MM.1S (cell line): ENCODE data around the gene SMIM17.

Experiments used
- DNase-seq: peaks from one replicate; pipeline ENCODE4 v3.0.0-alpha.2; 2015
- H2AFZ ChIP-seq: fragments of 300-600 bp; sonication (generic); 2 replicates; pipeline ENCODE4 v1.6.0; 2016; ENCODE audit warnings: antibody characterized with exemption, low read length
- H3F3A ChIP-seq: fragments of 300-600 bp; sonication (generic); 2 replicates; pipeline ENCODE4 v1.6.1; 2016; ENCODE audit warnings: mild to moderate bottlenecking, antibody characterized with exemption, low read length, moderate library complexity, mixed read lengths; ENCODE audit not compliant: insufficient read depth
- H3K27ac ChIP-seq: fragments of 300-600 bp; sonication (generic); 2 replicates; pipeline ENCODE4 v1.5.1; 2016; ENCODE audit warnings: mild to moderate bottlenecking, low read length
- H3K27me3 ChIP-seq: fragments of 300-600 bp; sonication (generic); replicated peaks from 2 replicates; pipeline ENCODE4 v1.6.0; 2016; ENCODE audit warnings: low read length; ENCODE audit not compliant: insufficient read depth
- H3K36me3 ChIP-seq: fragments of 300-600 bp; sonication (generic); replicated peaks from 2 replicates; pipeline ENCODE4 v1.6.1; 2016; ENCODE audit warnings: mild to moderate bottlenecking, low read length, mixed read lengths; ENCODE audit not compliant: insufficient read depth
- H3K4me1 ChIP-seq: fragments of 300-600 bp; sonication (generic); 2 replicates; pipeline ENCODE4 v1.6.1; 2016; ENCODE audit warnings: low read length, mixed read lengths
- H3K4me2 ChIP-seq: fragments of 300-600 bp; sonication (generic); 2 replicates; pipeline ENCODE4 v1.6.0; 2016; ENCODE audit warnings: low read depth, low read length
- H3K4me3 ChIP-seq: fragments of 300-600 bp; sonication (generic); 2 replicates; pipeline ENCODE4 v1.5.1; 2016; ENCODE audit warnings: low read length, mixed read lengths
- H3K79me2 ChIP-seq: fragments of 300-600 bp; sonication (generic); 2 replicates; pipeline ENCODE4 v1.6.1; 2016; ENCODE audit warnings: mixed run types, low read length, mixed read lengths
- H3K9ac ChIP-seq: fragments of 300-600 bp; sonication (generic); 2 replicates; pipeline ENCODE4 v1.6.1; 2016; ENCODE audit warnings: low read length, mixed read lengths
- H3K9me2 ChIP-seq: fragments of 300-600 bp; sonication (generic); replicated peaks from 2 replicates; pipeline ENCODE4 v1.6.1; 2016; ENCODE audit warnings: mild to moderate bottlenecking, low read length, mixed read lengths; ENCODE audit not compliant: insufficient read depth
- H3K9me3 ChIP-seq: fragments of 300-600 bp; sonication (generic); replicated peaks from 2 replicates; pipeline ENCODE4 v1.6.1; 2016; ENCODE audit warnings: mild to moderate bottlenecking, low read length, mixed read lengths; ENCODE audit not compliant: insufficient read depth
- H4K20me1 ChIP-seq: fragments of 300-600 bp; sonication (generic); 2 replicates; pipeline ENCODE4 v1.6.1; 2016; ENCODE audit warnings: mild to moderate bottlenecking, low read length, moderate library complexity, mixed read lengths; ENCODE audit not compliant: insufficient read depth
- EZH2 ChIP-seq: fragments of 300-600 bp; sonication (generic); optimal IDR thresholded peaks from 2 replicates; pipeline ENCODE3; 2017; ENCODE audit warnings: low read depth, mild to moderate bottlenecking, antibody characterized with exemption, low read length, mixed read lengths
- EZH2phosphoT487 ChIP-seq: fragments of 300-600 bp; sonication (generic); IDR thresholded peaks from 2 replicates; pipeline ENCODE4 v1.6.1; 2018; ENCODE audit warnings: antibody characterized with exemption, low read length
- TF ChIP-seq, protein P1 (sequence below): fragments of 300-600 bp; sonication (generic); IDR thresholded peaks from 2 replicates; pipeline ENCODE4 v1.5.1; 2016; ENCODE audit warnings: antibody characterized with exemption, low read length, mixed read lengths

Gene SMIM17

DNA sequence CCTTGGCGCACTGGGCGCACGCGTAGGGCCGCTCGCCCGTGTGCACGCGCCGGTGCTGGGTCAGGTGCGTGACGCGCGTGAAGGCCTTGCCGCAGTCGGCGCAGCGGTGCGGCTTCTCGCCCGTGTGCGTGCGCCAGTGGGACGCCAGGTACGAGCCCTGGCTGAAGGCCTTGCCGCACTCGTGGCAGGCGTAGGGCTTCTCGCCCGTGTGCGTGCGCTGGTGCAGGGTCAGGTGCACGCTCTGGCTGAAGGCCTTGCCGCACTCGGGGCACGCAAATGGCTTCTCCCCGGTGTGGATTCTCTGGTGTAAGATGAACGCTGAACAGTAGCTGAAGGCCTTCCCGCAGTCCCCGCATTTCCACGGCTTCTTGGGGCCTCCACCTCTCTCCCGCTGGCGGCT, 21.6 kb downstream of the SMIM17 start:
- H3K79me2 ChIP-seq: no peaks in the 10 kb centered on the region
- H3K9me3 ChIP-seq: no peaks in the 10 kb centered on the region
- no peaks in the 10 kb centered on the region for H4K20me1 ChIP-seq
- DNase-seq: no peak
- H3F3A ChIP-seq: no peaks in the 10 kb centered on the region
- no peaks in the 10 kb centered on the region for H3K36me3 ChIP-seq
- no peaks in the 10 kb centered on the region for H3K9me2 ChIP-seq
- no peak overlapping the region for H3K4me3 ChIP-seq
- no peaks in the 10 kb centered on the region for H3K27me3 ChIP-seq
- no peak overlapping the region for H3K27ac ChIP-seq
- no peak overlapping the region for H3K4me2 ChIP-seq
- H3K4me1 ChIP-seq: no peaks in the 10 kb centered on the region
- no peak overlapping the region for H3K9ac ChIP-seq
- no peak overlapping the region for H2AFZ ChIP-seq
- TF ChIP-seq, protein P1, sequence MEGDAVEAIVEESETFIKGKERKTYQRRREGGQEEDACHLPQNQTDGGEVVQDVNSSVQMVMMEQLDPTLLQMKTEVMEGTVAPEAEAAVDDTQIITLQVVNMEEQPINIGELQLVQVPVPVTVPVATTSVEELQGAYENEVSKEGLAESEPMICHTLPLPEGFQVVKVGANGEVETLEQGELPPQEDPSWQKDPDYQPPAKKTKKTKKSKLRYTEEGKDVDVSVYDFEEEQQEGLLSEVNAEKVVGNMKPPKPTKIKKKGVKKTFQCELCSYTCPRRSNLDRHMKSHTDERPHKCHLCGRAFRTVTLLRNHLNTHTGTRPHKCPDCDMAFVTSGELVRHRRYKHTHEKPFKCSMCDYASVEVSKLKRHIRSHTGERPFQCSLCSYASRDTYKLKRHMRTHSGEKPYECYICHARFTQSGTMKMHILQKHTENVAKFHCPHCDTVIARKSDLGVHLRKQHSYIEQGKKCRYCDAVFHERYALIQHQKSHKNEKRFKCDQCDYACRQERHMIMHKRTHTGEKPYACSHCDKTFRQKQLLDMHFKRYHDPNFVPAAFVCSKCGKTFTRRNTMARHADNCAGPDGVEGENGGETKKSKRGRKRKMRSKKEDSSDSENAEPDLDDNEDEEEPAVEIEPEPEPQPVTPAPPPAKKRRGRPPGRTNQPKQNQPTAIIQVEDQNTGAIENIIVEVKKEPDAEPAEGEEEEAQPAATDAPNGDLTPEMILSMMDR: no peak
- TF ChIP-seq EZH2phosphoT487 (no peak), EZH2 (no peak)

DNA sequence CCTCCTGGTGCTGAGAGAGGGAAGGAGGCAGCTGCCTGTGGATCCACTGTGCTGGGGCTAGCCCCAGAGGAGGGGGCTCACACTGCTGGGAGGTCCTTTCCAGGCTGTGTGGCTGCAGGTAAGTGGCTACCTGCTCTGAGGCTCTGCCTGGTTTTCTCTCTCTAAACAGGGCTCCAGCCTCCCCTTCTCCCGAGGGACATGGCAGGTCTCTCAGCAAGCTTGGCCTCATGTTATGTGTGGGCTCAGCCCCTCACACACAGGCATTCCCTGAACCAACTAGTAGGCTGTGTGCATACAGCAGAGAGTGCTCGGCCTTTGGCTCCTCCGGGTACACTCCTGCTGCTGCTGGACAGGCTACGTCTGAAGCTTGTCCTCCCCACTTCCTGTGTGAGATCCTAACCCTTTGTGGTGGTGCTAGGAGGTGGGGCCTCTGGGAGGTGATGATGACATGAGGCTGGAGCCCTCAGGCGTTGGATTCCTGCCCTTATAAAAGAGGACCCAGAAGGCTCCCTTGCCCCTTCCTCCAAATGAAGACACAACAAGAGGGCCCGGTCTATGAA, 24.4 kb downstream of the SMIM17 start:
- H3F3A ChIP-seq: no peaks in the 10 kb centered on the region
- no peak overlapping the region for H3K9ac ChIP-seq
- no peak overlapping the region for H2AFZ ChIP-seq
- no peaks in the 10 kb centered on the region for H3K79me2 ChIP-seq
- no peak overlapping the region for H3K4me3 ChIP-seq
- H3K4me2 ChIP-seq: no peak overlapping the region
- H3K27ac ChIP-seq: no peak overlapping the region
- no peak for DNase-seq
- H3K9me3 ChIP-seq: no peaks in the 10 kb centered on the region
- H3K4me1 ChIP-seq: no peaks in the 10 kb centered on the region
- no peaks in the 10 kb centered on the region for H3K36me3 ChIP-seq
- TF ChIP-seq EZH2 (no peak), EZH2phosphoT487 (no peak)
- TF ChIP-seq, protein P1: no peak
- H4K20me1 ChIP-seq: no peaks in the 10 kb centered on the region
- no peaks in the 10 kb centered on the region for H3K27me3 ChIP-seq
- no peaks in the 10 kb centered on the region for H3K9me2 ChIP-seq

DNA sequence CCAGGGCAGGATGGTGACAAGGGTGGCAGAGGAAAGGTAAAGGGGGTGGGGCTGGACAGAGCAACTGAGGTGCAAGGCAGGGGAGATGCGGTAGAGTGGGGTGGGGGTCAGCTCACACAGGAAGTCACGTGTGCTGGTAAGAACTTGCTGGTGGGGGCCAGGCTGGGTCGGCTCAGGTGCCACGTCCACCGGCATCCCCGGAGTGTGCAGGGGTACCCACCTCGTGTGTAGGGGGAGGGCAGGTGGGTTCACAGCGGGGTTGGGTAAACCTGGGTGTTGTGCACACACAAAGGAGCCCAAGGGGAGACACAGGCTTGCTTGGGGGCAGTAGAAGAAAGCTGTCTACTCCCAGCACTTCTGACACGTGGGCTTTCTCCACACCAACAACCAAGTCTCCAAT, 25.7 kb downstream of the SMIM17 start:
- Histone ChIP-seq H3K9ac (no peak overlapping the region), H3K9me2 (no peaks in the 10 kb centered on the region), H3F3A (no peaks in the 10 kb centered on the region), H3K27ac (no peak overlapping the region), H4K20me1 (no peaks in the 10 kb centered on the region), H3K79me2 (no peaks in the 10 kb centered on the region), H3K4me3 (no peak overlapping the region), H3K36me3 (no peaks in the 10 kb centered on the region), H3K4me1 (no peaks in the 10 kb centered on the region), H3K9me3 (no peaks in the 10 kb centered on the region), H3K27me3 (no peaks in the 10 kb centered on the region), H3K4me2 (no peak overlapping the region), H2AFZ (no peak overlapping the region)
- TF ChIP-seq EZH2phosphoT487: no peak
- TF ChIP-seq, protein P1: no peak
- TF ChIP-seq EZH2: no peak
- no peak for DNase-seq
